ENCODE data around the gene HJURP.

Gene HJURP

DNA sequence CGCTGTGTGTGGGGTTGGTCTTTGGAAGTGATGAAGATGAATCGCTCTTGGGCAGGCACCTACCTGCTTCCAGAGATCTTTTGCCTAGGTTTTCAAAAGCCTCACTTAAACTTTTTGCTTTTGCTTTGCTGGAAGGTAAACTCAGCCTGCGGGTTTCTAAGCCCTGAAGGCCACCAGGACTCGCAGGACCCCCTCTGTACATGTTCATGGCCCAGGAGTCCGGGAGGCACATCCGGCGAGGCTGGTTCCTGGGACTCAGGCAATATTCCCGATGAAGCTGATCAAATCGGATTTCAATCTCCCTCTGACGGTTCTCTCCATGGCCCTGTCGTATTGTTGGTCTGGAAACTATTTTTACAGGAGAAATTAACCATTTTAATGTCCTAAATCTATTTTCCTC lies 13.2 kb downstream of the HJURP start:
- TF ChIP-seq, protein P1, sequence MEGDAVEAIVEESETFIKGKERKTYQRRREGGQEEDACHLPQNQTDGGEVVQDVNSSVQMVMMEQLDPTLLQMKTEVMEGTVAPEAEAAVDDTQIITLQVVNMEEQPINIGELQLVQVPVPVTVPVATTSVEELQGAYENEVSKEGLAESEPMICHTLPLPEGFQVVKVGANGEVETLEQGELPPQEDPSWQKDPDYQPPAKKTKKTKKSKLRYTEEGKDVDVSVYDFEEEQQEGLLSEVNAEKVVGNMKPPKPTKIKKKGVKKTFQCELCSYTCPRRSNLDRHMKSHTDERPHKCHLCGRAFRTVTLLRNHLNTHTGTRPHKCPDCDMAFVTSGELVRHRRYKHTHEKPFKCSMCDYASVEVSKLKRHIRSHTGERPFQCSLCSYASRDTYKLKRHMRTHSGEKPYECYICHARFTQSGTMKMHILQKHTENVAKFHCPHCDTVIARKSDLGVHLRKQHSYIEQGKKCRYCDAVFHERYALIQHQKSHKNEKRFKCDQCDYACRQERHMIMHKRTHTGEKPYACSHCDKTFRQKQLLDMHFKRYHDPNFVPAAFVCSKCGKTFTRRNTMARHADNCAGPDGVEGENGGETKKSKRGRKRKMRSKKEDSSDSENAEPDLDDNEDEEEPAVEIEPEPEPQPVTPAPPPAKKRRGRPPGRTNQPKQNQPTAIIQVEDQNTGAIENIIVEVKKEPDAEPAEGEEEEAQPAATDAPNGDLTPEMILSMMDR (IDR thresholded peaks at IDR 0.05; ENCODE audit: low read depth, low read length), result no peak
- no peak for DNase-seq (ENCODE audit: extremely low read depth, low read depth)

DNA sequence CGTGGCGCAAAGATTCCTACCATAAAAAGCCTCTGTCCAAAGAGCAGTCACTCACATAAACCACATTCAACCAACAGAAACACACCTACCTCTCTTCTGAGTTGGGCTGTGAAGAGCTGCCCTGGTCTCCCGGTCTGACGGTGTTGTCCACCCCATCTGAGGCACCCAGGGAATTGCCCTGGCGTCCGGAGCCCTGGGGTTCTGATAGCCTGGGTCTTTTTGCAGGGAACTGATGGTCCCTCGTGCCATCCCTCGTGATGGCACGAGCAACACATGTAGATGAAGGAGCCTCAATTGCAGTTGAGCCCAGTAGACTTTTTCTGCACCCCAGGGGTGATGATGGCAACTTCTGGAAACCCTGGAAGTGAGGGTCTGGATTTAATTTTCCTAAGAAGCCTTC lies 13.8 kb downstream of the HJURP start:
- TF ChIP-seq, protein P1 (IDR thresholded peaks at IDR 0.05; ENCODE audit: low read depth, low read length), result no peak
- no peak for DNase-seq (ENCODE audit: extremely low read depth, low read depth)

GRCh38 chr2:233839447-233839820 lies 14.9 kb downstream of the HJURP start:
- TF ChIP-seq, protein P1 (IDR thresholded peaks at IDR 0.05; ENCODE audit: low read depth, low read length), result no peak
- DNase-seq (ENCODE audit: extremely low read depth, low read depth), result no peak

- TF ChIP-seq, protein P1 (IDR thresholded peaks at IDR 0.05; ENCODE audit: low read depth, low read length), result no peak
- no peak for DNase-seq (ENCODE audit: extremely low read depth, low read depth)
Observed at GRCh38 chr2:233838726-233839446, 15.4 kb downstream of the HJURP start.

DNA sequence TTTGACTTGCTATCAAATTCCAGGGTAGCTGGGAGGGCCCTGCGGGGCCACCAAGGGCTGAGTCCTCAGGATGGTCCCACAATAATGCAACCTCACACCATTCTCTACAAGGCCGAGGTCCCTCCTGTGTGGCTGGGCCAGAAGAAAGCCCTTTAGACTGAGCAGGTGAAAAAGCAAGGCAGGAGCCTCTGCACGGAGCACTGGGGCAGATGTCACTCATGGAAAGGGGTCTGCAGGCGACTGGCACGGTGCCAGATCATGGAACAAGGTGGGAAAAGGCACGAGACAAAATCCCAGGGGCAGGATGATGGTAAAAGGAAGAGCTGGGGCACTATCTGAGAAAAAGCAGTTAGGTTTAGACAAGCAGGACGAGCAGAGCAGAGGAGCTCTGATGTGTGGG lies 16.1 kb downstream of the HJURP start:
- TF ChIP-seq, protein P1 (IDR thresholded peaks at IDR 0.05; ENCODE audit: low read depth, low read length), result no peak
- no peak for DNase-seq (ENCODE audit: extremely low read depth, low read depth)

DNA sequence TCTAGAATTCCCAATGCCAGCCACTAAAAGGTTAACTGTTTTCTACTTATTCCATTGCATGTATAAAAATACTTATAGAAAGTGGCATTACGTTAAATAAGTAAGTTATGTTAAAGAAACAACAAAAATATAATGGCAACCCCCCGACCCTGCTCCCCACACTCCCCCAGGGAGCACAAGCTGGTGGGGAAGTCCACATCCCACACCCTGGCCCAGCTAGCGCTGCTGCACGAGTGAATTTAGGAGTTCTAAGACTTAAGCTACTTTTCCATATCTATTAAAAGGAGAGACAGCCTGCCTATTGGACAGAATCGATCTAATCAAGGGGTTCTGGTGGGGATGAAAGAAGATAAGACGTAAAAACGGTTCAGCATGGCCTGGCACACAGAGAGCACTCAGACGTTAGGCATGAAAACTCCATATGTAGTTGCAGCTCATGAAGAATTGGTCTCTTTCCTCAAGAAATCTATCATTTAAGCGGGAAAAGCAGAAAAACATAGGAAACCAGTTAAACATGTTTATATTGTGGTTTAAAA lies 16.6 kb downstream of the HJURP start:
- DNase-seq (ENCODE audit: extremely low read depth, low read depth), result no peak

DNA sequence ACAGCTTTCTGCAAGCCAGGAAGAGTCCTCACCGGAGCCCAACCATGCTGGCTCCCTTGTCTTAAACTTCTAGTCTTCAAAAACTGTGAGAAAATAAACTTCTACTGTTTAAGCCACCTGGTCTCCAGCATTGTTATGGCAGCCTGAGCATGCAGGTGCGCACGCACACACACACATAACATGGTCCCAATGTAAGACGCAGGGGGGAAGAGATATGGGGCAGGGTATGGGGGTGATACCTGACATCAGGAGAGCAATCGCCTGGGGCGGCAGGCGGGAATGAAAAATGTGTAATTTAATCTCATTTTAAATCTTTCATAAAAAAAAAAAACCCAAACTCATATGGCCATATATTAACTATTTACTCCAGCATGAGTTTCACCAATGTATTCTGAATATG lies 18.0 kb downstream of the HJURP start:
- no peak for DNase-seq (ENCODE audit: extremely low read depth, low read depth)
- TF ChIP-seq, protein P1 (IDR thresholded peaks at IDR 0.05; ENCODE audit: low read depth, low read length), result no peak

More for the DNA sequence above, 16.6 kb downstream of the HJURP start:
- TF ChIP-seq, protein P1 (IDR thresholded peaks at IDR 0.05; ENCODE audit: low read depth, low read length), result no peak
